NCI-H2171 (cell line): Measurements from ENCODE around the gene ID3.
A peak's percentile ranks its signal among the peaks of the same experiment; 100 is the strongest.
"Not testable (repeated sequence)": the region's sequence is repeated elsewhere in the genome, so short reads cannot be mapped to it uniquely, and the experiment has no call there.

Experiments used
- DNase-seq: peaks from one replicate; lab custom pipeline; 2025; lab: John Stamatoyannopoulos, UW

The ID3 gene

GRCh38 chr1:23548704-23549143, 10.6 kb downstream of the ID3 start:
- no peak for DNase-seq

DNA sequence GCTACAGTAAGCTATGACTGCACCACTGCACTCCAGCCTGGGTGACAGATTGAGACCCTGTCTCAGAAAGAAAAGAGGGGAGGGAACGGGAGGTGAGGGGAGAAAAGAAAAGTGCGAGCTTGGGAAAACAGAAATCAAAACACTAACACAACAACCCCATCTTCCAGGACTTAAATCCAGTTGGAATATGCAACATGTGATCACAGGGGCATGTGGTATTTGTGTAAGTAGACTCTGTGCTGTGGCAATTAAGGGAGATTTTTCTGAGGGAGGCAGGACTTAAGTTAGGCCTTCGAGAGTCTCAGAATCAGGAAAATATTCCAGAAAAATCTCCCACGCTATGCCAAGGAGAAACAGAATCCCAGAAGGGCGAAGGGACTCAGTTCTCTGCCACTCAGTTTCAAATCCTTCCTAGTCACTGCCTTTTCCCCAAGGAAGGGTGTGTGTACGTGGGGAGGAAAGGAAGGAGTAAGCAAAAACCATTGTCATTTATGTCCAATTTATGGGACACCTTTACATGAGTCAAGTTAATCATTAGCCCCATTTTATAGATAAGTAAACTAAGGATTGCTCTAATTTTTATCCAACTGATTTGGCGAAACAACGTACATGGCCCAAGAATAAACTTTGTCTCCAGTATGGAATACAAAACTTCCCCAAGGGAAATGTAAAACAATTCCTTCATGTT, 12.3 kb downstream of the ID3 start:
- no peak for DNase-seq

GRCh38 chr1:23545851-23546250, 13.4 kb downstream of the ID3 start:
- no peak for DNase-seq

GRCh38 chr1:23544444-23545389, 14.6 kb downstream of the ID3 start:
- peak; percentile 65 for DNase-seq

- DNase-seq: no peak
These were observed 15.4 kb downstream of the ID3 start for GRCh38 chr1:23543707-23544443.

- not testable (repeated sequence) for DNase-seq
These were observed 16.4 kb downstream of the ID3 start for GRCh38 chr1:23542940-23543339.

DNA sequence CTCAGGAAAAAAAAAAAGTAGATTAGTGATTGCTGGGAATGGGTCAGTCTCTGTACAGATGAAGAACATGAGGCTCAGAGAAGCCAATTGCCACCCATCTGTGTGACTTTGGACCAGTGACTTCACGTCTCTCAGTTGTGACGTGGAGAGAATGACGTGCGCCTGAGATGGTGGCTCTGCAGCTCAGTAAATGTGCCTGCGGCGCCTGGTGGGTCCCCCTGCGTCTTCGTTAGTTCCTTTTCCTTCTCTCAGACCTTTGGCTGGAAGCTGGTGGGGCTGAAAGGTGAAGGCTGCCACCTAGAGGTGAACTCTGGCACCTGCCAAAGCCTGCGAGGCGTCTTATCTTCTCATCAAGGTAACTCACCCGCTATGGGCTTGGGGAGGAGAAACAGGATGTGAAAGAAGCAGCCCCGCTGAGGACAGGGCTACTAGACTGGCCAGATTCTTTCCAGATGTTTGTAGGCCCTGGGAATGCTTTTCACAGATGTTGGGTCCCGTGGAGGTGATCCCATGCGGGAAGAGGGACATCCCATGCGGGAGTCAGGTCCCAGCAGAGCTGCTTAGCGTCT, 19.5 kb downstream of the ID3 start:
- peak; percentile 90 for DNase-seq

GRCh38 chr1:23537296-23537973, 21.9 kb downstream of the ID3 start:
- peak; percentile 30 for DNase-seq

DNA sequence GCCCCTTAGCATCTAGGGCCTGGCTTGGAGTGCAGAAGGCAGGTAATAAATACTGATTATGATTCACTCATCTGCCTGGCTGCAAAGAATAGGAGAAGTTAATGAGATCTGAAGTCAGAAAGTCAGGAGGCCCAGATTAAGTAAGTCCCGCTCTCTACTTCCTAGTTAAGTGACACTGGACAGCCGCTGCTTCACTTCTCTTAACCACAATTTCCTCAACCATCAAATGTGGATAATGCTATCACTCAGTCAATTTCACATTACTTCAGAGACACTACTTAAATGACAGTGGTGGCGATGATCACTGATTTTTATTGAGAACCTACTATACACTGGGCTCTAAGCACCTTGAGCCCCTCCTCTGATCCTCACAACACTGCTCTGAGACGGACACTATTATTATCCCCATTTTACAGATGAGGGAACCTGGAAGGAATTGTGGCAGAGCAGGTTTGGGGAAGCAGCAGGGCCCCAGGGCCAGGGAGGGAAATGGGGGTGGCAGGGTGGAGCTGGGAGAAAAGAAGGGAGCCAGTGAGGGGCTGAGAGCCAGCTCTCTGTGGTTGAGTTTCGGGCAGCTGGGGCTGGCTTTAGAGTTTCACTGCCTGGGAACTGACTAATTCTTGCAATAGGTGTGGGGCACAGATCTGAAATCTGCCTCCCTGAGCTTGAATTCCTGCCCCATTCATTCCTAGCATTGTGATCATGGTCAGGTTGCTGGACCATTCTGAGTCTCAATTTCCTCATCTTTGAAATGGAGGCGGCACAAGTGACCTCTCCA, 25.9 kb downstream of the ID3 start:
- DNase-seq: no peak

DNA sequence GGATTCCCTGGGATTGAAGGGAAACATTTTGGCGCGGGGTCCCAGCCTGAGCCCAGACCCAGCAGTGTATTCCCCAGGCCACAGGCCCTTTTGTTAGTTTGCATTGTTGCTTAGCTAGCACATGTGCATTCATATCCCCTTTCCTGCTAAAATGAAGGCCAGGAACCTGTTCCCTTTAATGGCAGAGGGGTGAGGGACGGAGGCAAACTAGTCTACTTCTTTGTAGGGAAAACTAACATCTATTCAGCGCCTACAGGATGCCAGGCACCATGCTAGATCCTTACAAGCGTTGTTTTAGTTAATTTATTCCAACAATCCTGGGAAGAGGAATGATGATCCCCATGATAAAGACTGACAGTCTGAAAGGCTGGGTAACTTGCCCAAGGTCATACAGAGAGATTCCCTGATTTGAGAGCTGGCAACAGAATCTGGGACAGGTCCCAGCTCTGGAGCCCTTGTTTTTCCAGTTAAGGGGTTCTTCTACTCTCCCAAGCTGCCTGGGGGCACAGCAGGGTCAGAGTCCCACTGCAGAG, 27.7 kb downstream of the ID3 start:
- DNase-seq: no peak

DNA sequence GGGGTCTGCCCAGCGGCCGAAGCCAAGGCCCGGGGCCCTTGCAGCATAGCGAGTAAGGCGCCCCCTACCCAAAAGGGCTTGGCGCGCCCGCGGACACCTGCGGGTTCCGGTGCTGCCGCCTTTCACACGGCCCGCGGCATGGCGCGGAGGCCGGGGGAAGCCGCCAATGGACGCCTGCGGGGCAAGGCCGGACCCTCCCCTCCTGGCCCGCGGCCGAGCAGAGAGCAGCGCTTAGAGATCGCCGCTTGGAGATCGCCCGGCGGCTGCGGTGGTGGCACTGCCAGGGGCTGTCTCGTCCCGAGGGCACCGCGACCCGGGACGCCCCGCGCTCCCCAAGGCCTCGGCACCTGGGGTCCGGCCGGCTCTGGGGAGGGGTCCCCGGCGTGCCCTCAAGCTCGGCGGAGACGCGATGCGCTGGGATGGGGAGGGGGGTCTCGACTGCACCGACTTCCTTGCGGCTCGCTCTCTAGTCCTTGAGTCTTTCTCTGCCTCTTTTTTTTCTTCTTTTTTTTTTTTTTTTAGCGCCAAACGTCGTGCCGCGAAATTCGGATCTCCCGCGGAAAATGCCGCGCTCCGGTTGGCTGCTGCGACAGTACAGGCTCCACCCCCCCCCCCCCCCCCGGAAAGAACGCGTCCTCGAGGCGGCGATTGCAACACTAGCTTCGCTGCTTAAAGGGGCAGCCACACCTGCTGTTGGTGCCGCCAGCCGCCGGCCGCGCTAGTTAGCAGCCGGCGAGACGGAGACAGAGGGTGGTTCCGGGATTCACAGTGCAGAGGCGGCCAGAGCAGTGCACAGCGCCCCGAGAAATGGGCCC, 28.3 kb downstream of the ID3 start, which contains the start of gene E2F2:
E2F2 (minus strand) TSS at position 487 of the 815 bp plus-strand sequence; CDS start at position 47, 440 bp downstream.
- peak; percentile 93 for DNase-seq

DNA sequence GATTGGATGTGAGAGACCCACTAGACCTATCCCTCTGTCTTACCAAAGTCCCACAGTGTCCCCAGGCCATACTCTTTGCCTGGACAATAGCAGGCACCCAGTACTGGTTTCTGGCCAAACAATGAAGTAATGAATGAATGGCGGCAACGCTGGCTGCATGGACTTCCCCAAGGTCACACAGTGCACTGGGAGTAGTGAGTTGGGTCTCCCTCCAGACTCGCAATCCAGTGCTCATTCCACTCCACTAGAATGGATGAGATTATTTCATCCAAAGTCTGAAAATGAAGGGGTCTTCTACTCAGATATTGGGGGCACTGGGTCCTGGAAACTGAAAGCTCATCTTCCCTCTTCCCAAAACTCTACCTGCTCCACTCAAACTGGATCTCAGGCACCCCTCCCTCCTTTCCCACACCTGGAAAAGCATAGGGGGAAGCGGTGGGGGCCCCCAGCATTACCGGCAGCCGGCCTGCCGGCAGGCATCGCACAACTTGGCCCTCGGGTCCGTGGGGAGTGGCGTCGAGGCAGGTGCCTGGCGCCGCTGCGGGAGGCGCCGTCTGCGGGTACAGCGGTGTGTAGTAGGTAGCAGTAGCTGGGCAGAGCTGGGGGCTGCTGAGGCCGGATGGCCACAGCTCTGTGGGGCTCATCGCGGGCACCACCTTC, 29.1 kb downstream of the ID3 start:
- DNase-seq: no peak

DNA sequence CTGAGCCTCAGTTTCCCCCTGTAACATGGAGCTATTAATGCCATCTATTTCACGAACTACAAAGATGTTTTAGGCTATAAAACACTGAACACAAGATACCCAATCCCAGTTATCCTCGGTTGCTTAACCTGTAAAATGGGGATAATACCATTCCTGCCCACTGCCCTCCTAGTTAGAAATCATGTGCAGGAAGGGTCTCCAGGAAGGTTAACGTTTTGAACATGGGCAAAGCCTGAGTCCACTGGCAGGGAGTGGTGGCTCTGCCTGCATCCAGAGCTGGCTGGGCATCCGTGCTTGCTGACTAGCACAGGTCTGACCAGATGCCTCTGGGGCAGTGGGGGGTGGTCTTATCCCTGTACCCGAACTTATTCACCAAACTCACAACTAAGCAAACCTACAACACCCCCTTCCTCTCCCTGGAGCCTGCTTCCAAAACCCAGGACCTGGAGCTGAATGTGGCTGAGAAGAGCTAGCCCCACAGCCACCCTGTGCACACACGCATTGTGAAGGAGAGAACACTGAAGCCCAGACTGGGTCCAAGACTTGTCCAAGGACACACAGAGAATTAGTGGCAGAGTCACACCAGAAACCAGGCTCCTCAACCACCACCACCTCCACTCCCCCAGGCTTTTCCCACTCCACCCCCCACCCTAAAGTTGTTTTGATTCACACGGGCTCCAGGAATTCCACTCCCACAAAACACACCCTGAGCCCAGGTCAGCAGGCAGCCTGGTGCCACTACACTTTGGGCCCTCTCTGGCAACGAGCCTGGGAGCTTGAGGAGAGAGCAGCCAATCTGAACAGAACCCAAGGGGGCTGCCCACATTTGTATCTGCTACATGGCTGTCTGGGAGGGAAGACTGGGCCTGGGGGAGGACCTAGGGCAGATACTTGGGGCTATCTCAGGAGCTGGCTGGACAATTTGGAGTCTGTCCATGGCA, 29.9 kb downstream of the ID3 start:
- DNase-seq: no peak

DNA sequence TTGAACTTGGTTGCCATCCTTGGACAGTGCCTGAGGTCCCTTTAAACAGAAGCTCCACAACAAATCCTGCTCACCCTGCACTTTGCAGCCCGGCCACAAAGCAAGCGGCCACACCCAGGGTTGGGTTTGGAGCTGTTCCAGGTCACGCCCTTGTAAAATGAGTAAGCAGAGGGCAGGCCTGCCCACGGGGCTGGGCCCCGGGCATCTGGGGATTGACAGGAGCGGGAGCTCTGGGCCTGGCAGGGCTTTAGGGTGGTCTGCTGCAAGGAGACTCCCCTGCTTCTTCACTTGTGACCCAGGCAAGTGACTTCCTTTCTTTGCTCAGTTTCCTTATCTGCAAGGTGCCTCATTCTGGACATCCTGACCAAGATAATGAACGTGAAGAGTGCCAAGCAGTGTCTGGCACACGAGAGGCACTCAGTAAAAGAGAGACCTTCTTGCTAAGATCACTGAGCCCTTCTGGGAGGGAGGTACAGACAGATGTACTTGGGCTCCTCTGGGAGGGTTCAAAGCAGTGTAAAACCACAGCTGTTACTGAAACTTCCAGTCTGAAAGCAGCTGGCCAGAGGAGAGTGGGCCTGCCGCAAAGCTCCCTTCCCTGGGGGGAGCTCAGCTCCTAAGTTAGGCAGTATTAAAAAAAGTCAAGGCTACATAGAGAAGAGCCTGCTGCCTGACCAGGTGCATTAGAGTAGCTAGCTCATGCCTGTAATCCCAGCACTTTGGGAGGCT, 30.9 kb downstream of the ID3 start:
- peak; percentile 79 for DNase-seq

DNA sequence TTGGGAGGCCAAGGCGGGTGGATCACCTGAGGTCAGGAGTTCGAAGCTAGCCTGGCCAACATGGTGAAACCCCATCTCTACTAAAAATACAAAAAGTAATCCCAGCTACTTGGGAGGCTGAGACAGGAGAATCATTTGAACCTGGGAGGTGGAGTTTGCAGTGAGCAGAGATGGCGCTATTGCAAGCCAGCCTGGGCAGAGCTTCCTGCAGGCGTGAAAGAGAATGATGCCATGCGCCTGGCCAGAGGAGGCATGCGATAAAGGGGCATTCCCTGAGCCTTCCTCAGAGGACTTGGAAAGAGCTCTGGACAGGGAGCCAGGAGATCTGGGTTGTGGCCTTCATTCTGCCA, 31.4 kb downstream of the ID3 start:
- no peak for DNase-seq

- DNase-seq: no peak
These were observed 31.9 kb downstream of the ID3 start for GRCh38 chr1:23527366-23527765.
